Measurements from ENCODE around the gene MRPL52. TPM values are rescaled to one million over a fixed set of nuclear protein-coding genes. Genes with fewer than 3 reads are reported as not detected.

The MRPL52 gene
- total and polyA plus RNA-seq, 2 of the 13 experiments (the other 11 are each of a cell fraction or from before 2014, with no cell fraction given), result 118 to 329 TPM

DNA sequence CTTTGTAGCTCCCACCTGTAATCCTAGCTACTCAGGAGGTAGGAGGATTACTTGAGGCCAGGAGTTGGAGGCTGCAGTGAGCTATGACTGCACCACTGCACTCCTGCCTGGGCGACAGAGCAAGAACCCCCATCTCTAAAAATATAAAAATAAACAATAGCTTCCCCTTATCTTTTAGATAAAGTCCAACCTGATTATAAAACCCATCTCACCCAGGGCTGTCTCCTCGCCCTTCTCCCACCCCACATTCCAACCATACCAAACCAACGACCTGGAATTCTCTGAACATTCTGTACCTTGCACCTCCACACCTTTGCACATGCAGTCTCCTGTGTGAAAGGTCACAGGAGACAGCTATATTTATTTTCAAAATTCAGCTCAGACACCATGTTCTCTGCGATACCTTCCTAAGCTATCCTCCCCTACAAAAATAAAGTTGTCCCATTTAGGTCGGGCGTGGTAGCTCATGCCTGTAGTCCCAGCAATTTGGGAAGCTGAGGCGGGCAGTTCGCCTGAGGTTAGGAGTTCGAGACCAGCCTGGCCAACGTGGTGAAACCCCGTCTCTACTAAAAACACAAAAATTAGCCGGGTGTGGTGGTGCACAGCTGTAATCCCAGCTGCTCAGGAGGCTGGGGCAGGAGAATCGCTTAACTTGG lies 22.1 kb upstream of the MRPL52 start (continued):
- no peak for TF ChIP-seq ZNF318 (CRISPR knock-in tag; IDR thresholded peaks at IDR 0.05)
- TF ChIP-seq THAP9 (CRISPR knock-in tag; IDR thresholded peaks at IDR 0.05; ENCODE audit: borderline replicate concordance), result no peak
- TF ChIP-seq TCF12 (IDR thresholded peaks at IDR 0.05), result no peak
- no peak for TF ChIP-seq TCF12 (CRISPR knock-in tag; IDR thresholded peaks at IDR 0.05)
- TF ChIP-seq ZNF790 (CRISPR knock-in tag; IDR thresholded peaks at IDR 0.05; ENCODE audit: borderline replicate concordance), result no peak
- no peak for TF ChIP-seq PLRG1 (conservative IDR thresholded peaks at IDR 0.05)
- 0 out of 2 replicates have a peak, but pooled peaks have one; percentile 40 for TF ChIP-seq DPF2 (CRISPR knock-in tag; IDR thresholded peaks at IDR 0.05; ENCODE audit: borderline replicate concordance, low read depth)
- TF ChIP-seq, protein P1, sequence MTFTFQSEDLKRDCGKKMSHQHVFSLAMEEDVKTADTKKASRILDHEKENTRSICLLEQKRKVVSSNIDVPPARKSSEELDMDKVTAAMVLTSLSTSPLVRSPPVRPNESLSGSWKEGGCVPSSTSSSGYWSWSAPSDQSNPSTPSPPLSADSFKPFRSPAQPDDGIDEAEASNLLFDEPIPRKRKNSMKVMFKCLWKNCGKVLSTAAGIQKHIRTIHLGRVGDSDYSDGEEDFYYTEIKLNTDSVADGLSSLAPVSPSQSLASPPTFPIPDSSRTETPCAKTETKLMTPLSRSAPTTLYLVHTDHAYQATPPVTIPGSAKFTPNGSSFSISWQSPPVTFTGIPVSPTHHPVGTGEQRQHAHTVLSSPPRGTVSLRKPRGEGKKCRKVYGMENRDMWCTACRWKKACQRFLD (CRISPR knock-in tag; IDR thresholded peaks at IDR 0.05; ENCODE audit: borderline replicate concordance), result no peak
- peak; percentile 61 for TF ChIP-seq ZNF883 (CRISPR knock-in tag; IDR thresholded peaks at IDR 0.05; ENCODE audit: not compliant biosample characterization)
- TF ChIP-seq MZF1 (CRISPR knock-in tag; IDR thresholded peaks at IDR 0.05; ENCODE audit: borderline replicate concordance), result no peak
- TF ChIP-seq POLR2AphosphoS5 (IDR thresholded peaks at IDR 0.05; ENCODE audit: low read depth, low read length), result no peak
- TF ChIP-seq ZBTB20 (CRISPR knock-in tag; IDR thresholded peaks at IDR 0.05; ENCODE audit: borderline replicate concordance, low read depth), result no peak
- no peak for TF ChIP-seq BRD4 (CRISPR knock-in tag; IDR thresholded peaks at IDR 0.05)
- TF ChIP-seq GMEB2 (CRISPR knock-in tag; IDR thresholded peaks at IDR 0.05; ENCODE audit: low read depth), result no peak

Measured in HepG2 (cell line).